ENCODE data around the gene ELP5.

DNA sequence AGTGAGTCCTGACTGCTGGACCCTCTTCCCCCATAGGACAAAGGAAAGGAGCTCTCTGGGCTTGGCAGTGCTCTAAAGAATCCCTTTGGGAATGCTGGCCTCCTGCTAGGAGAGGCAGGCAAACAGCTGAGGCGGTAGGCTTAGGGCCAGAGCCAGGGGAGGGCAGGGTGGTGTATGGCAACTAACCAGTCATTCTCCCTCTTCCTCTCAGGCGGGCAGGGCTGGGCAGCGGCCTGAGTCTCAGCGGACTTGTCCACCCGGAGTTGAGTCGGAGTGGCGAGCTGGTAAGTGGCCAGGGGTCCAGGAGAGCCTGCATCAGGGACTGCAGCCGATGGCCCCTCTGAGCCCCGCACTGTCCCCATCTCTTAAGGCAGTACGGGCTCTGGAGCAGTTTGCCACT, 27.9 kb upstream of the ELP5 start:
- TF ChIP-seq EZH2 (IDR thresholded peaks at IDR 0.05) (no peak), POLR2AphosphoS5 (IDR thresholded peaks at IDR 0.05; ENCODE audit: borderline replicate concordance, low read depth, low read length) (no peak)

Data from SK-N-MC (cell line).